ENCODE measurements around the gene ZNF292.
"Not testable (repeated sequence)": the region's sequence is repeated elsewhere in the genome, so short reads cannot be mapped to it uniquely, and the experiment has no call there.

ZNF292 gene

DNA sequence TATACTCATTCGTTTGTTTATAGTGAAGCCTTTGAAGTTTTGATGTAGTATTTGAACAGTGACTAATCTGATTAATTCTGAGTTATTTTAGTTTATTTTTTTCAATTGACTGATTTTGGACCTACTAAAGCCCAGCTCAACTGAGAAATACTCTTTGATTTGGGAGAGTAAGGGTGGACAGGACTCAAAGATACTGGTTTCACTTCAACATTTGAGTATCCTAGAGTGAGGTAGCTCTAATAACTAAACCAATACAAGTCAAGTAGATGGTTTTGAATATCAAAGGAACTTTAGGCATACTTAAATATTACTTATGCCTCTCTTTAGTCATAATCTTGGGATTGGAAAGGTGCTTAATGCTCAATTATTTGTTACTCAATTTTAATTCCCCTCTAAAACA, 65.6 kb downstream of the ZNF292 start:
- no peak for DNase-seq

GRCh38 chr6:87222676-87223075, 67.3 kb downstream of the ZNF292 start:
- DNase-seq = no peak

GRCh38 chr6:87224971-87225370, 69.6 kb downstream of the ZNF292 start:
- DNase-seq = no peak

DNA sequence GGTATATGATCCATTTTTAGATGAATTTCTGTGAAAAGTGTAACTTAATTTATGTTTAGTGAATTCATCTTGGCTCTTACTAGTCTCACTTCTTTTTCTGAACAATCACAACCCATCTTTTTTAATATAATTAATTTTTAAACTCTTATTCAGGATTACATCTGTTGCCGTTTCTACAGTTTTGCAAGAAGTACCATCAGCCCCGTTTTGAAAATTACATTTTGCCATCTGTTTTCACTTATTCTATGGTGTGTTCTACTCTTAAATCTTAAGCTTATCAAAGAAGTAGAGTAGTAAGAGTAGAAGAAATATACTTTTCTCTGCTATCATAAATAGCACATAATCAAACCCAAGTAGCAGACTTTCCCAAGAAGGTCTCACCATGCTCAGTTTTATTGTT, 70.1 kb downstream of the ZNF292 start:
- no peak for DNase-seq

GRCh38 chr6:87225937-87226336, 70.6 kb downstream of the ZNF292 start:
- DNase-seq = no peak

DNA sequence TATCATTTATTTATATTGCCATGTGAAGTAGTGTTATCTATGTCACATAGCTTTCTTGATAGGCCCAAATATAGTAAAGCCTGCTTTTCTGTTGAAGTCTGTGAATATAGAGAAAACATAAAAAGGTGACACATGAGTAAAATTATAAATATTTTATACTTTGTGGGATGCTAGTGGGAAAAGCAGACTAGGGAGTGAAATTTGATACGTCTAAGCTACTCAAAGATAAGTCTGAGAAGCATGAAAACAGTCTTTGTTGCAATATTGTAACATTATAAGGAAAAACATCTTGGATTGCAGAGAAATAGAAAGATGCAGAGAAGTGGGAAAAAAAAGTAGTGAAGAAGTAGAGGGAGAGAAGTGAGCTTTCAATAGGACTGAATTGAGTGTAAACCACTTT, 75.4 kb downstream of the ZNF292 start:
- no peak for DNase-seq

DNA sequence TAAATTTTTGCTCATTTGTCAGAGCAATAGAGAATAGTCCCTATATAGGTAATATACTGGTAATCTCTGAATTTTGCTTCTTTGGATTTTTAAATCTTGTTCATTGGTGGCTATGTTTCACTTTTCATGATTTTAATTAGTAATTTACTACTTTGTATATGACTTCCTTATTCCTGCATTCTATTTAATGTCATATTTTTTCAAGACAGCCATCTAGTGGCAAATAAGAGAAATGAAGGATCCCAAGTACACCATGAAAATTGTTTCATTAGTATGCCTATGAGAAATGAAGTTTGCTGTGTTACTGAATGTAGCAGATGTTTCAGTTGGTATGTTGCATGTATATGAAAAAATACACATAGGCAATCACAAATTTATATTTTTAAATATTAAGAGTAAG, 82.4 kb downstream of the ZNF292 start:
- no peak for DNase-seq

DNA sequence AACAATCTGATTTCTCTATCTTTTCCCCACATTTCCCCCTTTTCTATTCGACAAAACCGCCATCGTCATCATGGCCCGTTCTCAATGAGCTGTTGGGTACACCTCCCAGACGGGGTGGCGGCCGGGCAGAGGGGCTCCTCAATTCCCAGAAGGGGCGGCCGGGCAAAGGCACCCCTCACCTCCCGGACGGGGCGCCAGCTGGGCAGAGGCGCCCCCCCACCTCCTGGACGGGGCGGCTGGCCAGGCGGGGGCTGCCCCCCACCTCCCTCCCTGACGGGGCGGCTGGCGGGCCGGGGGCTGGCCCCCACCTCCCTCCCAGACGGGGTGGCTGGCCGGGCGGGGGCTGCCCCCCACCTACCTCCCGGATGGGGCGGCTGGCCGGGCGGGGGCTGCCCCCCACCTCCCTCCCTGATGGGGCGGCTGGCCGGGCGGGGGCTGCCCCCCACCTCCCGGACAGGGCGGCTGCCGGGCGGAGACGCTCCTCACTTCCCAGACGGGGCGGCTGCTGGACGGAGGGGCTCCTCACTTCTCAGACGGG, 83.8 kb downstream of the ZNF292 start:
- not testable (repeated sequence) for DNase-seq

DNA sequence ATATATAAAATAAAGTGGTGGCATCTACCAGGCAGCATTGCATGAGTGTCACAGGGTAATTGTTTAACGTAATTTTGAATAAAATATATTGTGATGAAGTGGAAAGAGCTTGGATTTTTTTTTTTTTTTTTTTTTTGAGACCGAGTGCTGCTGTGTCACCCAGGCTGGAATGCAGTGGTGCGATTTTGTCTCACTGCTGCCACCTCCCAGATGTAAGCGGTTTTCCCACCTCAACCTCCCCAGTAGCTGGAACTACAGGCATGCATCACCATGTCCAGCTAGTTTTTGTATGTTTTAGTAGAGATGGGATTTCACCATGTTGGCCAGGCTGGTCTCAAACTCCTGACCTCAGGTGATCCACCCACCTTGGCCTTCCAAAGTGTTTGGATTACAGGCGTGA, 85.9 kb downstream of the ZNF292 start:
- no peak for DNase-seq

GRCh38 chr6:87242311-87242710, 86.9 kb downstream of the ZNF292 start:
- no peak for DNase-seq

- DNase-seq = no peak
Measured at GRCh38 chr6:87243812-87244211, 88.4 kb downstream of the ZNF292 start.

DNA sequence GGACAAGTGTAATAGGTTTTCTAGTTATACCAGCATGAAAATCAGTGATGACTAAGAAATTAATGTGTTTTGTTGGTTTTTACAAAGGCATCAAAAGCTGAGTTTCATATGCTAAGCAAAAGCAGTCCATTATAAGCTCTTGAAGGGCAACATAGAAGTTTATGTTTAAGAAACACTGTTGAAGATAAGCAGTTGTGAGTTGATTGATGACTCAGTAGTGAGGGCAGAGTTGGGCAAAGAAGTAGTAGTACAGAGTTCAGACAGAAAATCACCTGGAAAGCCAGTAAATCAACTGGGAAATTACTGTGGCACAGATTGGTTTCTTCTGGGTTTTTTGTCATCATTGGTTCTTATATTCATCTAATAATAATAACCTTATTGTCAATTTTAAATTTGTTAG, 89.0 kb downstream of the ZNF292 start:
- no peak for DNase-seq

GRCh38 chr6:87250019-87250418, 94.7 kb downstream of the ZNF292 start:
- DNase-seq = no peak

DNA sequence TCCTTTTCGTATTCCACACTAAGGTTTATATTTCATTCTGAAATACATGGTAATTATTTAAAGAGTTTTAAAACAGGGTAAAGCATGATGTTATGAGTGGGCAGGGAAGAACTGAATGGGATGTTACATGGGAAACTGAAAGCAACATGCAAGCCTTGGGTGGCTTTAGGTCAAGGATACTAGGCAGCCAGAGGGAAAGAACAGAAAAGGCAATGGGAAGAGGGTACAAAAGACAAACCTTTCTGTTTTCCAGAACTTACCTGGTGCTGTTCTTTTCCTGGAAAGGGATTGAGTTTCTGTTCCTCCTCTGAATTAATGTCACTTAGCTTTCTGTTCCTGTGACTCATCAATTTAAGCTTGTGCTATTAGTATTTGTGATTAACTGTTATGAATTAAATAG, 95.9 kb downstream of the ZNF292 start:
- no peak for DNase-seq

DNA sequence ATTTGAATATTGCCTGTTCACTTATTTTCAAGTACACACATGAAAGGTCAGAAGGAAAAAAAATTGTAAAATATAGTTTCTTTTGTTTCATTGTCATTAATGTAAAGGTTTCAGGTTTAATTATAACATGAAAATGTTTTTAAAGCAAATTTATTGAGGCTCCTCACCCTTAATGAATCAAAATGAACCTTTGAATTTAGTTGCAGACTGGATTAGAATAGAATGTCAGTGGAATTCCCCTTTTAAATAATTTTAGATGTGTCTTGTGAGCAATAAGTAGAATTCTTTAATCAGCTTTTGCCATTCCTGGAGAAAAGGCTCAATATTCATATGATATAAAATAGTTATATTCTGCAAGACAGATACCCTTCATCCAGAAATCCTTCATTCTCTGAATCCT, 96.4 kb downstream of the ZNF292 start:
- no peak for DNase-seq

DNA sequence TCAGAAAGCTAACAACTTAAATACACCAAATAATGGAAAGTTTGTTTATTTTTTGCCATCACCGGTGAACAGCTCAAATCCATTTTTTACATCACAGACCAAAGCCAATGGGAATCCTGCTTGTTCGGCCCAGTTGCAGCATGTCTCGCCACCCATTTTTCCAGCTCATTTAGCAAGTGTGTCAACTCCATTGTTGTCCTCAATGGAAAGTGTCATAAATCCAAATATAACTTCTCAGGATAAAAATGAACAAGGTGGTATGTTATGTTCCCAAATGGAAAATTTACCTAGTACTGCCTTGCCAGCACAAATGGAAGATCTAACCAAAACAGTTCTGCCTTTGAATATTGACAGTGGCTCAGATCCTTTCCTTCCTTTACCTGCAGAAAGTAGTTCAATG, 101.7 kb downstream of the ZNF292 start:
- DNase-seq = no peak

DNA sequence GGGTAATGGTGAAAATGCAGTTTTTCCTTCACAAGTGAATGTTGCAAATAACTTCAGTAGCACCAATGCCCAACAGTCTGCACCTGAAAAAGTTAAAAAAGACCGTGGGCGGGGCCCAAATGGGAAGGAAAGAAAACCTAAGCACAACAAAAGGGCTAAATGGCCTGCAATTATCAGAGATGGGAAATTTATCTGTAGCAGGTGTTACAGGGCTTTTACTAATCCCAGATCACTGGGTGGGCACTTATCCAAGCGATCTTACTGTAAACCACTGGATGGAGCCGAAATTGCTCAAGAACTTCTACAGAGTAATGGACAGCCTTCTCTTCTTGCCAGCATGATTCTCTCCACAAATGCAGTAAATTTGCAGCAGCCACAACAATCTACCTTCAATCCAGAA, 102.2 kb downstream of the ZNF292 start:
- DNase-seq = no peak

DNA sequence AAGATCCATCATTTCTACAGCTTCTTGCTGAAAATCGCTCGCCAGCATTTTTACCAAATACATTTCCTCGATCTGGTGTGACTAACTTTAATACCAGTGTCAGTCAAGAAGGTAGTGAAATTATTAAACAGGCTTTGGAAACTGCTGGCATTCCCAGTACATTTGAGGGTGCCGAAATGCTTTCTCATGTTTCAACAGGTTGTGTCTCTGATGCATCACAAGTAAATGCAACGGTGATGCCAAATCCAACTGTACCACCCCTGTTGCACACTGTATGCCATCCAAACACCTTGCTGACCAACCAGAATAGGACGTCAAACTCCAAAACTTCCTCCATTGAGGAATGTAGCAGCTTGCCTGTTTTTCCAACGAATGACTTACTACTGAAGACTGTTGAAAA, 102.6 kb downstream of the ZNF292 start:
- DNase-seq = no peak

DNA sequence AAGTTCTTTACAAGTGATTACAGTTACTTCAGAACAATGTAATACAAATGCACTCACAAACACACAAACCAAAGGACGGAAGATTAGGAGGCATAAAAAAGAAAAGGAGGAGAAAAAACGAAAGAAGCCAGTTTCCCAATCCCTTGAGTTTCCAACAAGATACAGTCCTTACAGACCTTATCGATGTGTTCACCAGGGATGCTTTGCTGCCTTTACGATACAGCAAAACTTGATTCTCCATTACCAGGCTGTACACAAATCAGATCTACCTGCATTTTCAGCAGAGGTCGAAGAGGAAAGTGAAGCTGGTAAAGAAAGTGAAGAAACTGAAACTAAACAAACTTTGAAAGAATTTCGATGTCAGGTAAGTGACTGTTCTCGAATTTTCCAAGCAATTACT, 104.4 kb downstream of the ZNF292 start:
- DNase-seq = no peak

DNA sequence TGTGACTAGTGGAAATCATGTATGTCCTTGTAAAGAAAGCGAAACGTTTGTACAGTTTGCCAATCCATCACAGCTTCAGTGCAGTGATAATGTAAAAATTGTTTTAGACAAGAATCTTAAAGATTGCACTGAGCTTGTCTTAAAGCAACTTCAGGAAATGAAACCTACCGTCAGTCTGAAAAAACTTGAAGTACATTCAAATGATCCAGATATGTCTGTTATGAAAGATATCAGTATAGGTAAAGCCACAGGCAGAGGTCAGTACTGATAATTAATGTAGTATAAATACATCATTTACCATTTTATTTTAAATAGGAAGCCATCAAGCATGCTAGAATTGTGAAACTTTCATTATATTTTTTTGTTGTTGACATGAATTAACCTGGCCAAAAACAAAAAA, 106.2 kb downstream of the ZNF292 start:
- no peak for DNase-seq

GRCh38 chr6:87264481-87264880, 109.1 kb downstream of the ZNF292 start:
- no peak for DNase-seq

DNA sequence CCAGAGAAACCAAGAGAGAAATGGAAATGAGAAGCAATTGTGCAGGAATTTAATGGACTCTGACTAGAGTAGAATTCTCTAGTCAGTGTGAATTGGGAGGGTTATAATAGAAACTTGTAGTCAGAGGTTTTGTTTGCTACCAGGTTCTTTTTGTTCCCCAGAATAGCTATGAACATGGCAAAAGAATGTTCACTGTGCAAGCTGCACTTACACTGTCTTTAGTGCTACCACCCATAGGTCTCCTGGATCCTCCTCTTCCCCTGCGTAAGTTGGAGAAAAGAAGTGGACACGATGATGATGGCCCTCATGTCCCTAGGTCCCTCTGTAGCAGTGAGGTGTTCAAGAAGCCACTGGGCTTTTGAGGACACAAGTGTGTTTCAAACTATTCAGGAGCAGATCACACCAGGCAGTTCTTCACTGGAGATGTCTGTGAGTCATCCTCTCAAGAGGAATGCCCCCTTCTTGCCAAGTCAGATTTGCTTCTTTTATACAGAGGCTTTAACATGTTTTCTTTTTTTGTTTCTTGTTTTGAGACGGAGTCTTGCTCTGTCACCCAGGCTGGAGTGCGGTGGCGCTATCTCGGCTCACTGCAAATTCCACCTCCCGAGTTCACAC, 119.4 kb downstream of the ZNF292 start:
- no peak for DNase-seq

DNA sequence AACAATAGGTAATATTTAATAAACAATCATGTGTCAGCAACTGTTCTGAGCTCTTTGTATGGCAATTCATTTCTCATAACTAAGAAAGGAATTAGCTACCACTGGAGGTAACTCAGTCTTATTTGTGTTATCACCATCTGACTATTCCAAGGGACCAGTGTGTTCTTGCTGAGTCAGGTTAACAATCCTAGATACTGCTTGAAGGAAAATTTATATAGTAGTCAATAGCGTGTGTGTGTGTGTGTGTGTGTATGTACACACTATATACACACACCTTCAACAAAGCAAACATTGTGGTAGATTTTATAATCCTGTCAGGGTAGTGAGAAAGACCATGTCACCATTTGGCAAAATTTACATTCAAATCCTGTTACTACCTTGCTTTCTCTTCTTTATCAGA, 121.3 kb downstream of the ZNF292 start:
- no peak for DNase-seq

GRCh38 chr6:87277123-87277522, 121.8 kb downstream of the ZNF292 start:
- no peak for DNase-seq

DNA sequence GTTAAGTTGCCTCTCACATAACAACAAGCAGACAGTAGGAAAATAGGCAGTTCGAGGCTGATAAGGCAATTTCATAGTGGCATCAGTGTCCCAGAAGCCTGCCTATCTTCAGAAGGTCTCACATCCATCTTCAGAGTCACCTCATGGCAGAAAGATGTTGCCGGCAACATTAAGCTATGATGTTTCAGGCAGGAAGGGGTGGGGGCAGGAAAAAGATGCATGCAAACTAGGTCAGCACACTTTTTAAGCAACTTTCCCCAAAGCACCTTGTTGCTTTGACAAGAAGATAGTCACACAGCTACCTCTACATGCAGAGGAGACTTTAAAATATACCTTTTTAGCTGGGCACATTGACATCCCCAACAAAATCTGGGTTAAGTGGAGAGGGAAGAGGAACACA, 123.8 kb downstream of the ZNF292 start:
- no peak for DNase-seq
